ENCODE data around the gene PLCB2.

The PLCB2 gene

GRCh38 chr15:40248006-40248783 lies 59.5 kb downstream of the PLCB2 start:
- DNase-seq = no peak

GRCh38 chr15:40247406-40247971 lies 60.2 kb downstream of the PLCB2 start:
- DNase-seq = no peak

- DNase-seq = no peak
Observed at GRCh38 chr15:40246496-40247280, 61.0 kb downstream of the PLCB2 start.

- DNase-seq = no peak
Observed at GRCh38 chr15:40245666-40246450, 61.9 kb downstream of the PLCB2 start.

- no peak for DNase-seq
Observed at GRCh38 chr15:40244961-40245523, 62.7 kb downstream of the PLCB2 start.

GRCh38 chr15:40243126-40243810 lies 64.5 kb downstream of the PLCB2 start:
- DNase-seq = no peak

- DNase-seq = no peak
Observed at GRCh38 chr15:40242601-40243000, 65.1 kb downstream of the PLCB2 start.

GRCh38 chr15:40242213-40242599 lies 65.5 kb downstream of the PLCB2 start:
- no peak for DNase-seq

GRCh38 chr15:40241269-40242212 lies 66.2 kb downstream of the PLCB2 start:
- no peak for DNase-seq

- no peak for DNase-seq
Observed at GRCh38 chr15:40240619-40241221, 67.0 kb downstream of the PLCB2 start.

GRCh38 chr15:40239693-40240618 lies 67.8 kb downstream of the PLCB2 start:
- DNase-seq = no peak

- DNase-seq = no peak
Observed at GRCh38 chr15:40239404-40239692, 68.4 kb downstream of the PLCB2 start.

- DNase-seq = peak; percentile 32 to 38
Observed at GRCh38 chr15:40238532-40239403, 69.0 kb downstream of the PLCB2 start, which contains the start of gene PAK6. Gene PAK6, plus strand, starts transcription at chr15:40239063. Its CDS starts 25,723 bp downstream, at chr15:40264786.
